Endothelial cell of umbilical vein (primary cell): Measurements from ENCODE around the gene CLINT1. TPM values are rescaled to one million over a fixed set of nuclear protein-coding genes. Genes with fewer than 3 reads are reported as not detected.
A peak's percentile ranks its signal among the peaks of the same experiment; 100 is the strongest.

Experiments used
- BruUV-seq: library from RNA; stranded (reverse); fragments of 400-500 nt; replicated peaks from 2 replicates; lab custom pipeline; 2021; lab: Mats Ljungman, UMichigan
- CTCF ChIA-PET: fragments of 300-600, 350-600 bp; sonication (Branson Sonifier 250); formaldehyde crosslinking; loops from one replicate; lab custom pipeline; 2021; ENCODE audit warnings: antibody characterized with exemption, inconsistent platforms; lab: Charles Lee
- POLR2A ChIA-PET: fragments of 300-600, 350-600 bp; sonication (Branson Sonifier 250); formaldehyde crosslinking; loops from one replicate; lab custom pipeline; 2021; ENCODE audit warnings: antibody characterized with exemption, inconsistent platforms; lab: Charles Lee
- DNase-seq: peaks from one replicate; pipeline ENCODE4 v3.0.0-alpha.2; 2011; ENCODE audit warnings: low read depth, low spot score
- FAIRE-seq: peaks from 2 replicates; lab custom pipeline; 2011; peaks lifted over from hg19 to GRCh38; lab: Jason Lieb, UNC
- H2AFZ ChIP-seq: 2 replicates; pipeline ENCODE4 v1.6.0; 2012; ENCODE audit warnings: low read depth, low read length, control low read depth, inconsistent platforms
- H3K27ac ChIP-seq: 2 replicates; pipeline ENCODE4 v1.5.1; 2011; ENCODE audit warnings: low read depth, mild to moderate bottlenecking, control low read depth, low read length, moderate library complexity; ENCODE audit not compliant: insufficient read depth
- H3K27me3 ChIP-seq, 2 experiments: 2 replicates each; pipeline versions ENCODE4 v1.6.0 to v1.6.1; 2011; ENCODE audit warnings: low read length in 2 of 2, mixed read lengths in 1 of 2; ENCODE audit not compliant: control insufficient read depth in 2 of 2, insufficient read depth in 2 of 2
- H3K36me3 ChIP-seq, 2 experiments: 2 replicates in 1 of 2; 3 replicates in 1 of 2; pipeline ENCODE4 v1.5.1; 2011; ENCODE audit warnings: low read length in 2 of 2, mild to moderate bottlenecking in 1 of 2, moderate library complexity in 1 of 2; ENCODE audit not compliant: control insufficient read depth in 2 of 2, insufficient read depth in 2 of 2; ENCODE audit errors: extremely low read depth in 1 of 2
- H3K4me1 ChIP-seq: 3 replicates; pipeline ENCODE4 v1.5.1; 2011; ENCODE audit warnings: mild to moderate bottlenecking, low read length; ENCODE audit not compliant: control insufficient read depth, insufficient read depth; ENCODE audit errors: extremely low read depth
- H3K4me2 ChIP-seq: 2 replicates; pipeline ENCODE4 v1.6.1; 2011; ENCODE audit warnings: low read length, control low read depth, mixed read lengths; ENCODE audit not compliant: insufficient read depth
- H3K4me3 ChIP-seq, 3 experiments: fragments of 200-600 bp in 1 of 3; sonication (generic), shearing (Covaris generic) in 1 of 3; replicated peaks in 1 of 3; 2 replicates each; pipeline ENCODE4 v1.5.1; 2011 to 2016; ENCODE audit warnings: control low read depth in 3 of 3, low read length in 3 of 3, mild to moderate bottlenecking in 2 of 3, inconsistent platforms in 1 of 3, low read depth in 1 of 3, moderate library complexity in 1 of 3; ENCODE audit not compliant: insufficient read depth in 1 of 3
- H3K79me2 ChIP-seq: 2 replicates; pipeline ENCODE4 v1.6.0; 2012; ENCODE audit warnings: low read length, inconsistent platforms; ENCODE audit not compliant: control insufficient read depth, insufficient read depth
- H3K9ac ChIP-seq: replicated peaks from 2 replicates; pipeline ENCODE3; 2011; ENCODE audit warnings: low read length, control low read depth; ENCODE audit not compliant: insufficient read depth; ENCODE audit errors: extremely low read depth
- H3K9me1 ChIP-seq: replicated peaks from 3 replicates; pipeline ENCODE4 v1.6.0; 2011; ENCODE audit warnings: mild to moderate bottlenecking, low read length; ENCODE audit not compliant: control insufficient read depth, insufficient read depth; ENCODE audit errors: extremely low read depth
- H3K9me3 ChIP-seq: replicated peaks from 2 replicates; pipeline ENCODE4 v1.5.1; 2012; ENCODE audit warnings: low read length, inconsistent platforms; ENCODE audit not compliant: control insufficient read depth, insufficient read depth
- H4K20me1 ChIP-seq: replicated peaks from 2 replicates; pipeline ENCODE3; 2011; ENCODE audit warnings: mild to moderate bottlenecking, low read length; ENCODE audit not compliant: control insufficient read depth, insufficient read depth; ENCODE audit errors: extremely low read depth
- EZH2 ChIP-seq: IDR thresholded peaks from 2 replicates; pipeline ENCODE4 v1.6.1; 2012; ENCODE audit warnings: borderline replicate concordance, low read depth, mild to moderate bottlenecking, moderate library complexity, low read length, inconsistent platforms; ENCODE audit not compliant: severe bottlenecking
- FOS ChIP-seq: IDR thresholded peaks from 2 replicates; pipeline ENCODE4 v1.6.1; 2011; ENCODE audit warnings: mild to moderate bottlenecking, low read length, moderate library complexity, borderline replicate concordance; ENCODE audit not compliant: insufficient read depth
- GATA2 ChIP-seq: IDR thresholded peaks from 2 replicates; pipeline ENCODE4 v1.7.0; 2011; ENCODE audit warnings: low read depth, mild to moderate bottlenecking, moderate library complexity, mixed read lengths, low read length; ENCODE audit not compliant: insufficient read length, insufficient read depth
- JUN ChIP-seq: IDR thresholded peaks from 2 replicates; pipeline ENCODE4 v1.6.1; 2011; ENCODE audit warnings: borderline replicate concordance, low read depth; ENCODE audit not compliant: insufficient read length, insufficient read depth
- MYC ChIP-seq: IDR thresholded peaks from one replicate; pipeline ENCODE4 v1.6.1; 2011; ENCODE audit warnings: mild to moderate bottlenecking, low read depth, low read length
- POLR2A ChIP-seq: IDR thresholded peaks from 2 replicates; pipeline ENCODE4 v1.6.1; 2012; ENCODE audit warnings: low read depth, mild to moderate bottlenecking, control low read depth, low read length
- POLR2AphosphoS5 ChIP-seq: IDR thresholded peaks from 2 replicates; pipeline ENCODE4 v1.6.1; 2012; ENCODE audit warnings: low read depth, mild to moderate bottlenecking, control low read depth, low read length, moderate library complexity; ENCODE audit not compliant: insufficient read depth
- dilution Hi-C: fragments of 300-500 bp; cut with MboI; formaldehyde crosslinking; loops from one replicate; pipeline ENCODE4 v1.15.0; 2019; ENCODE audit warnings: low sequenced_read_pairs; ENCODE audit not compliant: extremely low pct_ligation_motif_present
- intact Hi-C: fragments of 100-400 bp; cut with micrococcal nuclease; formaldehyde crosslinking; loops from one replicate; pipeline ENCODE4 v1.10.0; 2022
- polyA plus RNA-seq, 4 experiments: library from polyadenylated mRNA; depleted of rRNA in 3 of 4; stranded (reverse) in 3 of 4; unstranded in 1 of 4; fragments of >200 nt; gene quantifications; 2 replicates each; pipeline versions ENCODE4 v1.2.1 to v1.2.3, GENCODE V29; 2011 to 2012; ENCODE audit warnings: missing spikeins in 1 of 4
- total RNA-seq: library from RNA; stranded (reverse); gene quantifications from 2 replicates; pipeline ENCODE4 v1.2.3, GENCODE V29; 2021
- TF ChIP-seq, protein P1 (sequence below), 2 donors: IDR thresholded peaks; 1 replicate in 1 of 2; 2 replicates in 1 of 2; pipeline ENCODE4 v1.5.1; 2011; ENCODE audit warnings: low read length in 2 of 2, mild to moderate bottlenecking in 2 of 2, moderate library complexity in 2 of 2, control low read depth in 1 of 2, inconsistent platforms in 1 of 2, low read depth in 1 of 2; ENCODE audit not compliant: insufficient read depth in 1 of 2; ENCODE audit errors: extremely low read depth in 1 of 2
- TF ChIP-seq, protein P2 (sequence below): IDR thresholded peaks from 2 replicates; pipeline ENCODE4 v1.6.1; 2011; ENCODE audit not compliant: insufficient read depth, insufficient read length

The CLINT1 gene
- total and polyA plus RNA-seq, 2 donors (not counting 3 experiments of a cell fraction or from before 2014, with no cell fraction given): 76.6 to 158 TPM

DNA sequence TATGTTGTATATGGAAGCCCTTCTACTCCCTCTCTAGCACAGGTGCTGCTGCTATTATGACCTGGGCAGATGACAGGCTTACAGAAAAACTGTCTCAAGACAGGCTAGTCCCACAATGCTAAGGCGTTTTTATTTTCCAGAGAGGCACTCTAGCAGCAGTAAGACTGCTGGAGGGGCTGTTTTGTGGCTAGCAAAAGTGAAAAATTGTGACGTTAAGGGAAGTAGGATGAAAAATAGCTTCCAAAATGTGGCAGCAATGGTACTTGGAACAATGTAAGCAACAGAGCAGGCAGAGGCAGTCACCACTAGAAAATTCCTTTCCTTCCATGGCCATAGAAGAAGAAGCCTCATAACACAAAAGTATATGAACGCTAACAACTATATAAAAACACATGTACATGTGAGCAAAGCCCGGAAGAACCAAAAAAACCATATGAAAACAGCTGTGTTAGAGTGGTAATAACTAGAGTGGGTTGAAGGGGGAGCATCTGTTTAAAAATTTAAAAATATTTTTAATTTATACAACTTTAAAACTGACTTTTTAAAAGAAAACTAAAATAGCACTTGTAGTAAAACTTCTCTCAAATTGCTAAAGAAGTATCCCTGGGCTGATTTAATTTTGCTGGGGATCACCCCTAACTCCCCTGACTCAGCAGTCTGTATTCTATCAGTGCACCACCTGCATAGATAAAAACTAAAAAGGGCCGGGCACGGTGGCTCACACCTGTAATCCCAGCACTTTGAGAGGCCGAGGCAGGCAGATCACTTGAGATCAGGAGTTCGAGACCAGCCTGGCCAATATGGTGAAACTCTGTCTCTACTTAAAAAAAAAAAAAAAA, 30.6 kb downstream of the CLINT1 start:
- CTCF ChIA-PET: interaction anchor here (0.6 to 1.9 kb wide), 14 partner anchors 10 to 1278 kb away, joined by 3 to 18 read pairs (median 4); partner anchors contain the start of gene CLINT1
- H3K9ac ChIP-seq: no peak overlapping the region
- peaks cover 16% of the 10 kb centered on the region for H4K20me1 ChIP-seq
- H3K27me3 ChIP-seq: no peaks in the 10 kb centered on the region
- no peaks in the 10 kb centered on the region for H3K9me1 ChIP-seq
- DNase-seq: peak; percentile 60
- H3K4me3 ChIP-seq: peak overlapping the region in 1 of 3 experiments; percentile 1
- FAIRE-seq: no peak
- dilution Hi-C loops (no loop called here), intact Hi-C loops (loop anchor here (5.0 to 10.0 kb wide), 2 partner anchors 349 to 566 kb away; no protein-coding TSS in a partner anchor)
- no TSS peak for BruUV-seq
- H3K27ac ChIP-seq: peak overlapping the region; percentile 38
- H3K4me2 ChIP-seq: peak overlapping the region; percentile 97
- peaks cover 67% of the 10 kb centered on the region for H3K79me2 ChIP-seq
- H3K9me3 ChIP-seq: no peaks in the 10 kb centered on the region
- H3K4me1 ChIP-seq: peaks cover 27% of the 10 kb centered on the region
- TF ChIP-seq FOS (no peak), MYC (no peak), POLR2A (no peak), POLR2AphosphoS5 (no peak), EZH2 (no peak), JUN (no peak), GATA2 (no peak)
- TF ChIP-seq, protein P1, sequence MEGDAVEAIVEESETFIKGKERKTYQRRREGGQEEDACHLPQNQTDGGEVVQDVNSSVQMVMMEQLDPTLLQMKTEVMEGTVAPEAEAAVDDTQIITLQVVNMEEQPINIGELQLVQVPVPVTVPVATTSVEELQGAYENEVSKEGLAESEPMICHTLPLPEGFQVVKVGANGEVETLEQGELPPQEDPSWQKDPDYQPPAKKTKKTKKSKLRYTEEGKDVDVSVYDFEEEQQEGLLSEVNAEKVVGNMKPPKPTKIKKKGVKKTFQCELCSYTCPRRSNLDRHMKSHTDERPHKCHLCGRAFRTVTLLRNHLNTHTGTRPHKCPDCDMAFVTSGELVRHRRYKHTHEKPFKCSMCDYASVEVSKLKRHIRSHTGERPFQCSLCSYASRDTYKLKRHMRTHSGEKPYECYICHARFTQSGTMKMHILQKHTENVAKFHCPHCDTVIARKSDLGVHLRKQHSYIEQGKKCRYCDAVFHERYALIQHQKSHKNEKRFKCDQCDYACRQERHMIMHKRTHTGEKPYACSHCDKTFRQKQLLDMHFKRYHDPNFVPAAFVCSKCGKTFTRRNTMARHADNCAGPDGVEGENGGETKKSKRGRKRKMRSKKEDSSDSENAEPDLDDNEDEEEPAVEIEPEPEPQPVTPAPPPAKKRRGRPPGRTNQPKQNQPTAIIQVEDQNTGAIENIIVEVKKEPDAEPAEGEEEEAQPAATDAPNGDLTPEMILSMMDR (IDR thresholded peaks at IDR 0.05; ENCODE audit: extremely low read depth in 1 of 2, insufficient read depth in 1 of 2, low read depth in 1 of 2, low read length in 2 of 2): no peak
- TF ChIP-seq, protein P2, sequence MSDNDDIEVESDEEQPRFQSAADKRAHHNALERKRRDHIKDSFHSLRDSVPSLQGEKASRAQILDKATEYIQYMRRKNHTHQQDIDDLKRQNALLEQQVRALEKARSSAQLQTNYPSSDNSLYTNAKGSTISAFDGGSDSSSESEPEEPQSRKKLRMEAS: no peak
- POLR2A ChIA-PET: no interaction called here
- H3K36me3 ChIP-seq: no peaks in the 10 kb centered on the region
- H2AFZ ChIP-seq: no peak overlapping the region
